Activated naive CD8-positive, alpha-beta T cell treated with anti-CD3 and anti-CD28 coated beads for 36 hours (primary cell): ENCODE measurements around the gene RGS12. TPM values are rescaled to one million over a fixed set of nuclear protein-coding genes. Genes with fewer than 3 reads are reported as not detected.

Experiments used
- total RNA-seq, 2 experiments: library from RNA; stranded (reverse); gene quantifications; one replicate each; pipeline ENCODE4 v1.2.3, GENCODE V29; 2021

Gene RGS12
- total RNA-seq, 2 experiments from 2014 or later, result 1.7 to 2.9 TPM

Other genes with a start within 250 kb of the RGS12 start
- gene HTT-AS, start 218.5 kb upstream of the RGS12 start, total RNA-seq, result not detected
- 10 to 100 TPM; 42.9 to 49.4 TPM for gene HTT, start 218.3 kb upstream of the RGS12 start, total RNA-seq
- gene MSANTD1, start 43.9 kb upstream of the RGS12 start, total RNA-seq, result under 1 TPM; 0.24 to 0.37 TPM
- gene HGFAC, start 148.9 kb downstream of the RGS12 start, total RNA-seq, result not detected
- gene DOK7, start 170.3 kb downstream of the RGS12 start, total RNA-seq, result not detected
- 10 to 100 TPM; 58.2 to 61.2 TPM for gene LRPAP1, start 239.4 kb downstream of the RGS12 start, total RNA-seq